HepG2 (cell line): ENCODE results near the gene PDE4D. TPM values are rescaled to one million over a fixed set of nuclear protein-coding genes. Genes with fewer than 3 reads are reported as not detected.

Source experiments
- ATAC-seq: fragments of 200-7000 bp; cut with Tn5 transposase; 3 replicates; pipeline ENCODE4 v1.9.1; 2020; ENCODE audit warnings: mild to moderate bottlenecking, moderate library complexity
- BruUV-seq: library from RNA; stranded (reverse); fragments of 400-500 nt; replicated peaks from 2 replicates; lab custom pipeline; 2021; lab: Mats Ljungman, UMichigan
- CTCF ChIA-PET: fragments of 300-600 bp; formaldehyde crosslinking; extraction: SDS; loops from one replicate; lab custom pipeline; 2021; ENCODE audit warnings: low total read pairs, inconsistent platforms, low intra/inter-chr PET ratio; lab: Yijun Ruan, JAX
- POLR2A ChIA-PET: fragments of 350-600 bp; sonication (Branson Sonifier 250); formaldehyde crosslinking; loops from one replicate; lab custom pipeline; 2020; ENCODE audit warnings: antibody characterized with exemption, inconsistent platforms; lab: Yijun Ruan, JAX
- DNase-seq: peaks from one replicate; pipeline ENCODE4 v3.0.0-alpha.2; 2015; ENCODE audit warnings: low spot score
- FAIRE-seq: peaks from 3 replicates; lab custom pipeline; 2011; peaks lifted over from hg19 to GRCh38; lab: Jason Lieb, UNC
- H2AFZ ChIP-seq: one replicate; pipeline ENCODE4 v1.6.1; 2011; ENCODE audit warnings: low read length, inconsistent platforms
- H3K27ac ChIP-seq: fragments of 300-600 bp; 3 replicates; pipeline ENCODE4 v1.8.0; 2011; ENCODE audit warnings: mixed run types, mild to moderate bottlenecking, mixed read lengths, low read length, inconsistent platforms; ENCODE audit not compliant: insufficient read depth; ENCODE audit errors: extremely low read length
- H3K27me3 ChIP-seq, 2 experiments: fragments of 200-600 bp in 1 of 2; 2 replicates in 1 of 2; 3 replicates in 1 of 2; pipeline versions ENCODE4 v1.6.0 to v1.8.0; 2011; ENCODE audit warnings: low read length in 2 of 2, mild to moderate bottlenecking in 2 of 2, moderate library complexity in 2 of 2, inconsistent platforms in 1 of 2; ENCODE audit not compliant: insufficient read depth in 2 of 2, control insufficient read depth in 1 of 2
- H3K36me3 ChIP-seq, 2 experiments: fragments of 200-600 bp in 1 of 2; replicated peaks in 1 of 2; 2 replicates in 1 of 2; 3 replicates in 1 of 2; pipeline versions ENCODE4 v1.5.1 to v1.8.0; 2011; ENCODE audit warnings: low read length in 2 of 2, inconsistent platforms in 1 of 2; ENCODE audit not compliant: insufficient read depth in 2 of 2, control insufficient read depth in 1 of 2
- H3K4me1 ChIP-seq: 2 replicates; pipeline ENCODE4 v1.5.1; 2012; ENCODE audit warnings: low read length, inconsistent platforms; ENCODE audit not compliant: insufficient read depth
- H3K4me2 ChIP-seq: 2 replicates; pipeline ENCODE4 v1.6.0; 2011; ENCODE audit warnings: low read depth, low read length, inconsistent platforms
- H3K4me3 ChIP-seq, 3 experiments: fragments of 200-600 bp in 1 of 3; sonication (generic), shearing (Covaris generic) in 1 of 3; replicated peaks in 1 of 3; 2 replicates each; pipeline ENCODE4 v1.5.1; 2011 to 2016; ENCODE audit warnings: low read length in 3 of 3, inconsistent platforms in 2 of 3, low read depth in 2 of 3, mild to moderate bottlenecking in 2 of 3, control low read depth in 1 of 3, mixed read lengths in 1 of 3; ENCODE audit not compliant: insufficient read depth in 1 of 3
- H3K79me2 ChIP-seq: one replicate; pipeline ENCODE4 v1.6.1; 2011; ENCODE audit warnings: low read length, inconsistent platforms; ENCODE audit not compliant: insufficient read depth
- H3K9ac ChIP-seq: 2 replicates; pipeline ENCODE4 v1.6.0; 2011; ENCODE audit warnings: mild to moderate bottlenecking, low read depth, low read length, inconsistent platforms; ENCODE audit not compliant: insufficient read depth
- H3K9me3 ChIP-seq: 2 replicates; pipeline ENCODE4 v1.5.1; 2012; ENCODE audit warnings: mild to moderate bottlenecking, low read length
- H4K20me1 ChIP-seq: 2 replicates; pipeline ENCODE4 v1.6.0; 2011; ENCODE audit warnings: inconsistent platforms, mild to moderate bottlenecking, low read length, moderate library complexity; ENCODE audit not compliant: insufficient read depth
- BHLHE40 ChIP-seq: IDR thresholded peaks from 2 replicates; pipeline ENCODE4 v1.6.1; 2011; ENCODE audit warnings: low read length, improper control_type of control experiment
- CEBPB ChIP-seq: IDR thresholded peaks from 2 replicates; pipeline ENCODE4 v1.6.1; 2011; ENCODE audit warnings: low read depth, low read length, improper control_type of control experiment, borderline replicate concordance
- FOXA1 ChIP-seq, 2 experiments: fragments of 450-650 bp in 1 of 2; sonication (generic) in 1 of 2; formaldehyde crosslinking in 1 of 2; IDR thresholded peaks; 2 replicates each; pipeline versions ENCODE4 v1.4.0 to v1.6.1; 2016 to 2020; ENCODE audit warnings: missing genetic modification reagents in 1 of 2
- FOXA3 ChIP-seq: IDR thresholded peaks from 2 replicates; pipeline ENCODE4 v1.6.1; 2016; ENCODE audit warnings: missing genetic modification reagents, missing compliant biosample characterization
- FOXP1 ChIP-seq, 2 experiments: fragments of 450-650 bp in 1 of 2; IDR thresholded peaks; 2 replicates each; pipeline ENCODE4 v1.6.1; 2017 to 2018; ENCODE audit warnings: antibody characterized with exemption in 1 of 2
- GATAD2A ChIP-seq: IDR thresholded peaks from 2 replicates; pipeline ENCODE4 v1.6.1; 2016
- HDAC1 ChIP-seq: sonication (generic); formaldehyde crosslinking; IDR thresholded peaks from 2 replicates; pipeline ENCODE4 v1.5.1; 2020; ENCODE audit warnings: mild to moderate bottlenecking, missing genetic modification reagents
- HDAC2 ChIP-seq: sonication (generic); formaldehyde crosslinking; IDR thresholded peaks from 2 replicates; pipeline ENCODE4 v1.4.0; 2020; ENCODE audit warnings: missing genetic modification reagents
- HNF4A ChIP-seq: sonication (generic); formaldehyde crosslinking; IDR thresholded peaks from 2 replicates; pipeline ENCODE4 v1.4.0; 2020; ENCODE audit warnings: missing genetic modification reagents
- HNRNPH1 ChIP-seq: fragments of 200-400 bp; formaldehyde crosslinking; optimal IDR thresholded peaks from 2 replicates; pipeline ENCODE3; 2017; ENCODE audit warnings: mild to moderate bottlenecking, low read depth, low read length
- KDM1A ChIP-seq: IDR thresholded peaks from 2 replicates; pipeline ENCODE4 v1.6.1; 2016; ENCODE audit warnings: missing compliant biosample characterization
- NONO ChIP-seq, 2 experiments: fragments of 450-650 bp in 1 of 2; sonication (generic) in 1 of 2; formaldehyde crosslinking in 1 of 2; IDR thresholded peaks in 1 of 2; conservative IDR thresholded peaks in 1 of 2; 2 replicates each; pipeline versions ENCODE4 v1.6.1 to v1.8.0; 2017 to 2022; ENCODE audit warnings: mild to moderate bottlenecking in 1 of 2, missing genetic modification reagents in 1 of 2, moderate library complexity in 1 of 2
- PITX1 ChIP-seq: sonication (generic); formaldehyde crosslinking; IDR thresholded peaks from 2 replicates; pipeline ENCODE4 v1.5.1; 2020; ENCODE audit warnings: mild to moderate bottlenecking, missing genetic modification reagents
- RCOR2 ChIP-seq: IDR thresholded peaks from 2 replicates; pipeline ENCODE4 v1.6.1; 2016; ENCODE audit warnings: missing biosample characterization, missing genetic modification reagents
- SALL1 ChIP-seq: sonication (generic); formaldehyde crosslinking; IDR thresholded peaks from 2 replicates; pipeline ENCODE4 v1.8.0; 2022; ENCODE audit warnings: mild to moderate bottlenecking, missing genetic modification reagents
- SAP130 ChIP-seq: IDR thresholded peaks from 2 replicates; pipeline ENCODE4 v1.6.1; 2016; ENCODE audit warnings: low read depth
- SOX13 ChIP-seq, 3 experiments: fragments of 450-650 bp in 1 of 3; sonication (generic) in 1 of 3; formaldehyde crosslinking in 1 of 3; IDR thresholded peaks in 2 of 3; conservative IDR thresholded peaks in 1 of 3; 2 replicates each; pipeline versions ENCODE4 v1.5.0 to v1.6.1; 2016 to 2020; ENCODE audit warnings: antibody characterized with exemption in 1 of 3, mild to moderate bottlenecking in 1 of 3, missing compliant biosample characterization in 1 of 3, missing genetic modification reagents in 1 of 3, moderate library complexity in 1 of 3
- SOX5 ChIP-seq: IDR thresholded peaks from 2 replicates; pipeline ENCODE4 v1.6.1; 2016; ENCODE audit warnings: borderline replicate concordance
- TEAD3 ChIP-seq: optimal IDR thresholded peaks from 2 replicates; pipeline ENCODE3; 2016; ENCODE audit warnings: borderline replicate concordance
- THAP11 ChIP-seq: IDR thresholded peaks from 2 replicates; pipeline ENCODE4 v1.6.1; 2016; ENCODE audit warnings: missing biosample characterization, missing genetic modification reagents
- ZNF292 ChIP-seq: sonication (generic); formaldehyde crosslinking; IDR thresholded peaks from 2 replicates; pipeline ENCODE4 v1.8.1; 2022; ENCODE audit warnings: mild to moderate bottlenecking, low read depth, missing genetic modification reagents, borderline replicate concordance
- ZNF883 ChIP-seq: sonication (generic); formaldehyde crosslinking; IDR thresholded peaks from 2 replicates; pipeline ENCODE4 v1.5.1; 2020; ENCODE audit warnings: mild to moderate bottlenecking, missing genetic modification reagents; ENCODE audit errors: not compliant biosample characterization
- WGBS: methylation state at CpG from one replicate; pipeline ENCODE4 v1.1.6; 2017; ENCODE audit warnings: low lambda C conversion rate; 5-methylcytosine and 5-hydroxymethylcytosine counted together
- in situ Hi-C: cut with HindIII; loops from 2 replicates; pipeline ENCODE4 v1.10.0; 2017; ENCODE audit warnings: low pct_unique_long_range_greater_than_20kb; ENCODE audit not compliant: extremely low pct_ligation_motif_present
- intact Hi-C: fragments of 100-400 bp; cut with micrococcal nuclease; formaldehyde crosslinking; loops from one replicate; pipeline ENCODE4 v1.10.0; 2022; ENCODE audit not compliant: unreplicated experiment
- polyA plus RNA-seq, 8 experiments: library from polyadenylated mRNA; depleted of rRNA in 3 of 8; stranded (reverse) in 7 of 8; unstranded in 1 of 8; fragments of >200 nt; fragmentation: Illumina TruSeq in 4 of 8; extraction: Trizol in 4 of 8; gene quantifications; 2 replicates each; pipeline versions ENCODE4 v1.2.1 to v1.2.3, GENCODE V29; 2011 to 2016; ENCODE audit warnings: low read depth in 4 of 8, missing spikeins in 1 of 8, mixed read lengths in 1 of 8; ENCODE audit not compliant: insufficient read depth in 1 of 8
- total RNA-seq, 5 experiments: library from RNA; depleted of rRNA; stranded (reverse); fragments of >200 nt; fragmentation: Illumina TruSeq; extraction: Trizol; gene quantifications; 2 replicates each; pipeline ENCODE4 v1.2.3, GENCODE V29; 2016; ENCODE audit warnings: low read depth in 1 of 5
- TF ChIP-seq, protein P1 (sequence below): sonication (generic); formaldehyde crosslinking; IDR thresholded peaks from 2 replicates; pipeline ENCODE4 v1.4.0; 2020; ENCODE audit warnings: mild to moderate bottlenecking, missing genetic modification reagents

Gene PDE4D
- total and polyA plus RNA-seq, 2 of the 13 experiments (the other 11 are each of a cell fraction or from before 2014, with no cell fraction given): 7.0 to 12.2 TPM

DNA sequence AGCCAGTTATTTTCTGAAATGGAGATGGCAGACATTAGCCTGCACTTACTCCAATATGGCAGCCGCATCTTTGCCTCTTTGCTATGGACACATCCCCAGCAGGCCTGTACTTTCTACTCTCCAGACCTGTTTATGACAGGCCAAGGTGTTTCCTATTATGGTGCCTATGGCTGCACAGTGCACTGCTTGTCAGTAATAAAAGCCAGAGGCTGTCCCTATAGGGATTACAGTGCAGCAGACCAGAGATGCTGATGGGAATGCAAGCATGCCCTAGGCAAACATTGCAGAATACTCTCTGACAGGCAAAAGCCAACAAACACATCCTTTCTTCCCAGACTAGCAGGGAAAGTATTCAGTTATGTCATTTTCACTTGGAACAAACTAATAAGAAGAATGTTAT lies 867.8 kb downstream of the PDE4D start:
- no peaks in the 10 kb centered on the region; a peak in 1 of 5 replicates for H3K27me3 ChIP-seq
- H3K27ac ChIP-seq: no peak overlapping the region
- POLR2A ChIA-PET: no interaction called here
- peaks cover 16% of the 10 kb centered on the region for H3K4me1 ChIP-seq
- intact Hi-C loops (no loop called here), in situ Hi-C loops (no loop called here)
- no peak overlapping the region for H3K9ac ChIP-seq
- BruUV-seq: no TSS peak
- no peaks in the 10 kb centered on the region; the same call in 1 of the 2 replicates for H4K20me1 ChIP-seq
- no peaks in the 10 kb centered on the region for H3K79me2 ChIP-seq
- DNase-seq: peak; percentile 70
- H3K4me2 ChIP-seq: no peak overlapping the region
- CTCF ChIA-PET: no interaction called here
- WGBS: 90% methylated on average over 1 of the region's 1 CpG
- no peaks in the 10 kb centered on the region for H3K9me3 ChIP-seq
- no peak overlapping the region for H2AFZ ChIP-seq
- peak; percentile 96 for ATAC-seq
- H3K4me3 ChIP-seq: no peak overlapping the region
- no peaks in the 10 kb centered on the region; a peak in 1 of 5 replicates for H3K36me3 ChIP-seq
- FAIRE-seq: no peak
- TF ChIP-seq BHLHE40 (no peak), SOX5 (peak; percentile 17; the same call in 1 of the 2 replicates), PITX1 (CRISPR knock-in tag) (peak; percentile 37; the same call in 1 of the 2 replicates), FOXP1 (IDR thresholded peaks at IDR 0.05) (no peak), FOXP1 (CRISPR knock-in tag; IDR thresholded peaks at IDR 0.05) (peak; percentile 15; the same call in 1 of the 2 replicates), GATAD2A (CRISPR knock-in tag) (peak; percentile 46), KDM1A (CRISPR knock-in tag) (peak; percentile 88), FOXA1 (IDR thresholded peaks at IDR 0.05) (no peak), FOXA1 (CRISPR knock-in tag; IDR thresholded peaks at IDR 0.05) (peak; percentile 77; the same call in 1 of the 2 replicates), CEBPB (peak; percentile 29; the same call in 1 of the 2 replicates), NONO (IDR thresholded peaks at IDR 0.05) (no peak), NONO (CRISPR knock-in tag; conservative IDR thresholded peaks at IDR 0.05) (no peak), HNF4A (CRISPR knock-in tag) (0 out of 2 replicates have a peak, but pooled peaks have one; percentile 24), SAP130 (CRISPR knock-in tag) (peak; percentile 45; the same call in 1 of the 2 replicates), TEAD3 (peak; percentile 86), HDAC1 (CRISPR knock-in tag) (0 out of 2 replicates have a peak, but pooled peaks have one; percentile 34), HNRNPH1 (no peak), SALL1 (CRISPR knock-in tag) (peak; percentile 54; the same call in 1 of the 2 replicates), RCOR2 (CRISPR knock-in tag) (peak; percentile 63; the same call in 1 of the 2 replicates), THAP11 (CRISPR knock-in tag) (0 out of 2 replicates have a peak, but pooled peaks have one; percentile 22), ZNF883 (CRISPR knock-in tag) (no peak), HDAC2 (CRISPR knock-in tag) (peak; percentile 54), SOX13 (IDR thresholded peaks at IDR 0.05) (no peak), SOX13 (CRISPR knock-in tag; conservative IDR thresholded peaks at IDR 0.05 in 1 of 2, IDR thresholded peaks at IDR 0.05 in 1 of 2) (peak in 1 of 2 experiments; percentile 39; a peak in 2 of 4 replicates), FOXA3 (CRISPR knock-in tag) (peak; percentile 64; the same call in 1 of the 2 replicates), ZNF292 (CRISPR knock-in tag) (peak; percentile 71; the same call in 1 of the 2 replicates)
- TF ChIP-seq, protein P1, sequence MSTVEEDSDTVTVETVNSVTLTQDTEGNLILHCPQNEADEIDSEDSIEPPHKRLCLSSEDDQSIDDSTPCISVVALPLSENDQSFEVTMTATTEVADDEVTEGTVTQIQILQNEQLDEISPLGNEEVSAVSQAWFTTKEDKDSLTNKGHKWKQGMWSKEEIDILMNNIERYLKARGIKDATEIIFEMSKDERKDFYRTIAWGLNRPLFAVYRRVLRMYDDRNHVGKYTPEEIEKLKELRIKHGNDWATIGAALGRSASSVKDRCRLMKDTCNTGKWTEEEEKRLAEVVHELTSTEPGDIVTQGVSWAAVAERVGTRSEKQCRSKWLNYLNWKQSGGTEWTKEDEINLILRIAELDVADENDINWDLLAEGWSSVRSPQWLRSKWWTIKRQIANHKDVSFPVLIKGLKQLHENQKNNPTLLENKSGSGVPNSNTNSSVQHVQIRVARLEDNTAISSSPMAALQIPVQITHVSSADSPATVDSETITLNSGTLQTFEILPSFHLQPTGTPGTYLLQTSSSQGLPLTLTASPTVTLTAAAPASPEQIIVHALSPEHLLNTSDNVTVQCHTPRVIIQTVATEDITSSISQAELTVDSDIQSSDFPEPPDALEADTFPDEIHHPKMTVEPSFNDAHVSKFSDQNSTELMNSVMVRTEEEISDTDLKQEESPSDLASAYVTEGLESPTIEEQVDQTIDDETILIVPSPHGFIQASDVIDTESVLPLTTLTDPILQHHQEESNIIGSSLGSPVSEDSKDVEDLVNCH (CRISPR knock-in tag): no peak
